Adrenal gland (tissue), 5 donors: ENCODE results near the gene MICOS13.

Experiments used
- CTCF ChIP-seq, 6 experiments: fragments of 450-650 bp in 4 of 6; fragments of 200-600 bp in 2 of 6; sonication (generic) in 1 of 6; IDR thresholded peaks; 1 replicate in 5 of 6; 2 replicates in 1 of 6; pipeline versions ENCODE4 v1.5.1 to v1.8.0; 2016 to 2021; ENCODE audit warnings: antibody characterized with exemption in 6 of 6, mild to moderate bottlenecking in 2 of 6, moderate library complexity in 1 of 6
- POLR2A ChIP-seq, 2 donors: fragments of 450-650 bp; IDR thresholded peaks; one replicate each; pipeline ENCODE4 v1.6.1; 2017; ENCODE audit warnings: antibody characterized with exemption in 2 of 2, mild to moderate bottlenecking in 2 of 2, moderate library complexity in 1 of 2
- donor health status: DM: no; HTN: no; CAD: no.

DNA sequence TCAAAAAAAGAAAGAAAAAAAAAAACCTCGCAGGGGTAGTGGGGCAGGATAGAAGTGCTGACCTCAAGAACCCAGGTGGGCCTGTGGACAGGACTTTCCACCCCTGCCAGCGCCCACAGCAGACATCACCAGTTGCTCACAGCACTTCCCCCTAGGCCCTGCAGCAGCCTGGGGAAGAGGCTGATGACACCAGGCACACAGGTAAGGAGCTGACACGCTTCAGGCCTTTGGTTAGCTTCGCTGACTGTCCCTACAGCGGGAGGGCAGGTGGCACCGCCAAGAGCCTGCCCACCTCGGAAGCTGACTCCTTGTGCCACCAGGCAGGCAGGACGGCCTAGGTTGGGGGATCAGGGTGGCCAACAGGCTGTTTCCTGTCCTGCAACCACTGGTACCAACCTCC lies 30.7 kb upstream of the MICOS13 start:
- TF ChIP-seq POLR2A (IDR thresholded peaks at IDR 0.05) (no peak), CTCF (IDR thresholded peaks at IDR 0.05) (no peak)
